Fibroblast of lung (primary cell): ENCODE data around the gene RBM17. TPM values are rescaled to one million over a fixed set of nuclear protein-coding genes. Genes with fewer than 3 reads are reported as not detected.
A peak's percentile ranks its signal among the peaks of the same experiment; 100 is the strongest.

ENCODE experiments used
- DNase-seq, 2 donors: peaks; one replicate each; pipeline versions ENCODE4 v3.0.0 to v3.0.0-alpha.2; 2010; ENCODE audit warnings: low read depth in 2 of 2
- H2AFZ ChIP-seq: 2 replicates; pipeline ENCODE4 v1.5.1; 2012; ENCODE audit warnings: low read length, control low read depth, inconsistent platforms
- H3K27ac ChIP-seq: 2 replicates; pipeline ENCODE4 v1.5.1; 2011; ENCODE audit warnings: low read length, control low read depth; ENCODE audit not compliant: insufficient read depth
- H3K27me3 ChIP-seq: 2 replicates; pipeline ENCODE4 v1.5.1; 2011; ENCODE audit warnings: mild to moderate bottlenecking, low read length; ENCODE audit not compliant: control insufficient read depth, insufficient read depth
- H3K36me3 ChIP-seq: 2 replicates; pipeline ENCODE4 v1.5.1; 2011; ENCODE audit warnings: low read length; ENCODE audit not compliant: control insufficient read depth, insufficient read depth
- H3K4me1 ChIP-seq: 2 replicates; pipeline ENCODE4 v1.5.1; 2011; ENCODE audit warnings: low read length; ENCODE audit not compliant: control insufficient read depth, insufficient read depth; ENCODE audit errors: extremely low read depth
- H3K4me2 ChIP-seq: 2 replicates; pipeline ENCODE4 v1.5.1; 2011; ENCODE audit warnings: low read length, control low read depth; ENCODE audit not compliant: insufficient read depth; ENCODE audit errors: extremely low read depth
- H3K4me3 ChIP-seq, 4 experiments: fragments of 200-600 bp in 1 of 4; sonication (generic) in 1 of 4; replicated peaks in 1 of 4; 2 replicates each; pipeline ENCODE4 v1.5.1; 2011 to 2016; ENCODE audit warnings: low read length in 4 of 4, low read depth in 3 of 4, mild to moderate bottlenecking in 3 of 4, control low read depth in 2 of 4, inconsistent platforms in 1 of 4, mixed read lengths in 1 of 4; ENCODE audit not compliant: insufficient read depth in 1 of 4; ENCODE audit errors: control extremely low read depth in 1 of 4
- H3K79me2 ChIP-seq: 2 replicates; pipeline ENCODE4 v1.5.1; 2012; ENCODE audit warnings: mild to moderate bottlenecking, low read length, inconsistent platforms; ENCODE audit not compliant: control insufficient read depth, insufficient read depth
- H3K9ac ChIP-seq: 2 replicates; pipeline ENCODE4 v1.5.1; 2011; ENCODE audit warnings: mild to moderate bottlenecking, low read length, control low read depth; ENCODE audit not compliant: insufficient read depth
- H3K9me3 ChIP-seq: 2 replicates; pipeline ENCODE4 v1.5.1; 2012; ENCODE audit warnings: low read depth, low read length; ENCODE audit not compliant: control insufficient read depth, insufficient read depth
- H4K20me1 ChIP-seq: 2 replicates; pipeline ENCODE4 v1.5.1; 2011; ENCODE audit warnings: low read length; ENCODE audit not compliant: control insufficient read depth, insufficient read depth; ENCODE audit errors: extremely low read depth
- CTCF ChIP-seq, 2 donors: IDR thresholded peaks in 1 of 2; conservative IDR thresholded peaks in 1 of 2; 1 replicate in 1 of 2; 2 replicates in 1 of 2; pipeline ENCODE4 v1.5.1; 2011 to 2012; ENCODE audit warnings: low read length in 2 of 2, control low read depth in 1 of 2, inconsistent platforms in 1 of 2, low read depth in 1 of 2, mild to moderate bottlenecking in 1 of 2
- EZH2 ChIP-seq: IDR thresholded peaks from 2 replicates; pipeline ENCODE4 v1.5.1; 2012; ENCODE audit warnings: low read length, control low read depth, mild to moderate bottlenecking; ENCODE audit errors: missing control alignments
- polyA plus RNA-seq, 2 donors: library from polyadenylated mRNA; depleted of rRNA in 1 of 2; stranded (reverse) in 1 of 2; unstranded in 1 of 2; fragments of >200 nt; gene quantifications; 2 replicates each; pipeline ENCODE4 v1.2.1, GENCODE V29; 2011 to 2012; ENCODE audit warnings: missing spikeins in 1 of 2
- total RNA-seq: library from RNA; depleted of rRNA; stranded (reverse); fragments of >200 nt; gene quantifications from 2 replicates; pipeline ENCODE4 v1.2.1, GENCODE V29; 2014

The RBM17 gene
- total and polyA plus RNA-seq, 2 donors (not counting 1 experiment from before 2014, with no cell fraction given), result 28.9 to 46.1 TPM

- no peaks in the 10 kb centered on the region for H3K36me3 ChIP-seq
- no peak overlapping the region for H3K4me2 ChIP-seq
- TF ChIP-seq EZH2, result no peak
- TF ChIP-seq CTCF (conservative IDR thresholded peaks at IDR 0.05 in 1 of 2, IDR thresholded peaks at IDR 0.05 in 1 of 2; ENCODE audit: low read depth in 1 of 2, low read length in 2 of 2), result no peak
- H3K27me3 ChIP-seq, result peaks cover 9% of the 10 kb centered on the region
- peak in 1 of 2 donors; percentile 32 for DNase-seq
- no peak overlapping the region for H3K4me3 ChIP-seq
- no peak overlapping the region for H3K9ac ChIP-seq
- no peaks in the 10 kb centered on the region for H3K4me1 ChIP-seq
- H2AFZ ChIP-seq, result no peak overlapping the region
- H4K20me1 ChIP-seq, result no peaks in the 10 kb centered on the region
- no peak overlapping the region for H3K27ac ChIP-seq
- no peaks in the 10 kb centered on the region for H3K79me2 ChIP-seq
- no peaks in the 10 kb centered on the region for H3K9me3 ChIP-seq
Observed at GRCh38 chr10:6070660-6071059, 18.2 kb upstream of the RBM17 start.

- Histone ChIP-seq H3K9ac (no peak overlapping the region), H3K4me3 (no peak overlapping the region), H3K4me2 (no peak overlapping the region), H3K79me2 (no peaks in the 10 kb centered on the region), H3K9me3 (no peaks in the 10 kb centered on the region), H3K27ac (no peak overlapping the region), H3K36me3 (no peaks in the 10 kb centered on the region), H3K27me3 (peaks cover 11% of the 10 kb centered on the region), H4K20me1 (no peaks in the 10 kb centered on the region), H2AFZ (no peak overlapping the region), H3K4me1 (no peaks in the 10 kb centered on the region)
- no peak for DNase-seq
- TF ChIP-seq CTCF (conservative IDR thresholded peaks at IDR 0.05 in 1 of 2, IDR thresholded peaks at IDR 0.05 in 1 of 2; ENCODE audit: low read depth in 1 of 2, low read length in 2 of 2) (no peak), EZH2 (no peak)
Observed at GRCh38 chr10:6071181-6072175, 17.4 kb upstream of the RBM17 start.

- Histone ChIP-seq H3K9ac (no peak overlapping the region), H2AFZ (no peak overlapping the region), H3K4me1 (no peaks in the 10 kb centered on the region), H3K36me3 (no peaks in the 10 kb centered on the region), H3K4me3 (no peak overlapping the region), H3K27me3 (peaks cover 19% of the 10 kb centered on the region), H3K79me2 (no peaks in the 10 kb centered on the region), H4K20me1 (no peaks in the 10 kb centered on the region), H3K4me2 (no peak overlapping the region), H3K27ac (no peak overlapping the region), H3K9me3 (no peaks in the 10 kb centered on the region)
- no peak for TF ChIP-seq EZH2
- TF ChIP-seq CTCF (conservative IDR thresholded peaks at IDR 0.05 in 1 of 2, IDR thresholded peaks at IDR 0.05 in 1 of 2; ENCODE audit: low read depth in 1 of 2, low read length in 2 of 2), result no peak
- no peak for DNase-seq
Observed at GRCh38 chr10:6072215-6072934, 16.5 kb upstream of the RBM17 start.
